Mesenchymal stem cell (in vitro differentiated cells and primary cell): ENCODE measurements around the gene SDC1.

Experiments
- DNase-seq: peaks from one replicate; pipeline ENCODE4 v3.0.0-alpha.2; 2013
- H2AFZ ChIP-seq: one replicate; pipeline ENCODE4 v1.6.1; 2013; ENCODE audit warnings: low read depth, mild to moderate bottlenecking, control low read depth, inconsistent platforms, low read length, moderate library complexity
- H2AK5ac ChIP-seq: 2 replicates; pipeline ENCODE4 v1.6.1; 2013; ENCODE audit warnings: low read length, moderate library complexity, mild to moderate bottlenecking, inconsistent platforms; ENCODE audit not compliant: severe bottlenecking
- H2BK120ac ChIP-seq: one replicate; pipeline ENCODE4 v1.6.1; 2013; ENCODE audit warnings: low read depth, mild to moderate bottlenecking, inconsistent platforms, low read length, moderate library complexity
- H2BK12ac ChIP-seq, 2 experiments: one replicate each; pipeline ENCODE4 v1.6.1; 2013; ENCODE audit warnings: inconsistent platforms in 2 of 2, low read length in 2 of 2, mild to moderate bottlenecking in 2 of 2, moderate library complexity in 2 of 2, control low read depth in 1 of 2
- H2BK15ac ChIP-seq: one replicate; pipeline ENCODE4 v1.6.1; 2013; ENCODE audit warnings: mild to moderate bottlenecking, low read depth, inconsistent platforms; ENCODE audit not compliant: poor library complexity, severe bottlenecking
- H2BK5ac ChIP-seq: 2 replicates; pipeline ENCODE4 v1.6.1; 2013; ENCODE audit warnings: low read depth, mild to moderate bottlenecking, low read length, control low read depth, inconsistent platforms; ENCODE audit not compliant: poor library complexity, severe bottlenecking
- H3K14ac ChIP-seq, 2 experiments: one replicate each; pipeline ENCODE4 v1.6.1; 2013; ENCODE audit warnings: inconsistent platforms in 2 of 2, low read length in 2 of 2, control low read depth in 1 of 2, mild to moderate bottlenecking in 1 of 2, moderate library complexity in 1 of 2
- H3K18ac ChIP-seq, 2 experiments: one replicate each; pipeline ENCODE4 v1.6.1; 2013; ENCODE audit warnings: inconsistent platforms in 2 of 2, low read length in 2 of 2, control low read depth in 1 of 2, low read depth in 1 of 2, mild to moderate bottlenecking in 1 of 2
- H3K23ac ChIP-seq, 2 experiments: one replicate each; pipeline ENCODE4 v1.6.1; 2013; ENCODE audit warnings: inconsistent platforms in 2 of 2, low read length in 2 of 2, mild to moderate bottlenecking in 2 of 2, moderate library complexity in 2 of 2, control low read depth in 1 of 2
- H3K27ac ChIP-seq: 2 replicates; pipeline ENCODE4 v1.5.1; 2013; ENCODE audit warnings: mild to moderate bottlenecking, moderate library complexity, low read length, control low read depth, inconsistent platforms; ENCODE audit not compliant: poor library complexity, severe bottlenecking
- H3K27me3 ChIP-seq, 2 experiments: 2 replicates each; pipeline versions ENCODE4 v1.6.1 to v1.7.0; 2013; ENCODE audit warnings: low read length in 2 of 2, mild to moderate bottlenecking in 2 of 2, moderate library complexity in 2 of 2, control low read depth in 1 of 2, inconsistent platforms in 1 of 2; ENCODE audit not compliant: control insufficient read depth in 1 of 2, insufficient read depth in 1 of 2
- H3K36me3 ChIP-seq, 2 experiments: 2 replicates each; pipeline versions ENCODE4 v1.6.1 to v1.7.0; 2013; ENCODE audit warnings: low read length in 2 of 2, control low read depth in 1 of 2, inconsistent platforms in 1 of 2, low read depth in 1 of 2, mild to moderate bottlenecking in 1 of 2; ENCODE audit not compliant: insufficient read depth in 2 of 2, control insufficient read depth in 1 of 2
- H3K4ac ChIP-seq, 2 experiments: one replicate each; pipeline ENCODE4 v1.6.1; 2013; ENCODE audit warnings: inconsistent platforms in 2 of 2, low read length in 2 of 2, mild to moderate bottlenecking in 2 of 2, moderate library complexity in 2 of 2, control low read depth in 1 of 2, low read depth in 1 of 2
- H3K4me1 ChIP-seq: 2 replicates; pipeline ENCODE4 v1.6.1; 2013; ENCODE audit warnings: low read depth, low read length, control low read depth; ENCODE audit not compliant: control insufficient read depth, insufficient read depth
- H3K4me2 ChIP-seq: 2 replicates; pipeline ENCODE4 v1.6.1; 2013; ENCODE audit warnings: low read length, mild to moderate bottlenecking, inconsistent platforms; ENCODE audit not compliant: poor library complexity, severe bottlenecking
- H3K4me3 ChIP-seq, 2 experiments: 2 replicates each; pipeline versions ENCODE4 v1.5.1 to v1.7.0; 2013; ENCODE audit warnings: low read length in 2 of 2, mild to moderate bottlenecking in 2 of 2, control low read depth in 1 of 2, low read depth in 1 of 2; ENCODE audit not compliant: insufficient read depth in 1 of 2
- H3K79me1 ChIP-seq: replicated peaks from 2 replicates; pipeline ENCODE4 v1.6.1; 2013; ENCODE audit warnings: mild to moderate bottlenecking, control low read depth, low read length, inconsistent platforms; ENCODE audit not compliant: poor library complexity, severe bottlenecking
- H3K9ac ChIP-seq: 2 replicates; pipeline ENCODE4 v1.7.0; 2013; ENCODE audit warnings: mild to moderate bottlenecking, low read length, moderate library complexity
- H3K9me3 ChIP-seq: 2 replicates; pipeline ENCODE4 v1.7.0; 2013; ENCODE audit warnings: mild to moderate bottlenecking, low read length; ENCODE audit not compliant: control insufficient read depth
- H4K8ac ChIP-seq: one replicate; pipeline ENCODE4 v1.6.1; 2013; ENCODE audit warnings: inconsistent platforms, mild to moderate bottlenecking, low read length, moderate library complexity
- H4K91ac ChIP-seq: one replicate; pipeline ENCODE4 v1.6.1; 2013; ENCODE audit warnings: mild to moderate bottlenecking, low read length, inconsistent platforms
- WGBS: methylation state at CpG from one replicate; pipeline ENCODE4 v1.1.7; 2013; ENCODE audit warnings: mixed read lengths; 5-methylcytosine and 5-hydroxymethylcytosine counted together

Gene SDC1

DNA sequence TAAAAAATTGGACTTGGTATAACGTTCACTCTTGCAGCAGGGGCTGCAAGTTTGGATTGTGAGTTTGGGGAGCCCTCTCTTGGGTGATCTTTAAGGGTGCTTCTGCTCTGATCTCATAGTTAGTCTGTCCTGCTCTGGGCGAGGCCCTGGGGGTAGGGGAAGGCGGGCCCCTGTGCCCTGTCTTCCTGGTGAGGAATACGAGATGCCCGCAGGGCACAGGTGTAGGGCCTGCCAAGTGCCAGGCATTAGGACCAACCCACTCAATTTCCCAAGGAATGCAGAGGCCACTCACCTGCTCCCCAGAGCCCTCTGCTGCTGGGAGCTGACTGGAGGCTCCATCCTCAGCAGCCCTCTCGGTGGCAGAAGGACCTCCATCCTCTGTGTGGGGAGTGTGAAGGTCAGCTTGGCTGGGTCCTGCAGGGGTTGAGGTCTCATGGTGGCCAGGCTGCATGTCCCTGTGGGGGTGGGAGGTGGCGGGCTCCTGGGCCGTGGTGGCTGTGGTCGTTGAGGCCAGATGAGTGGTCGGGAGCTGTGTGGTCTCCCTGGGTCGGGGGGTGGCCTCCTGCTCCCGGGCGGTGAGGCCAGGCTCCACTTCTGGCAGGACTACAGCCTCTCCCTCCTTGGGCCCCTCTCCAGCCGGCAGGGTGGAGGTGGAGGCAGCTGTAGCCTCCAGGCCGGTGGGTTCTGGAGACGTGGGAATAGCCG is 21.3 kb downstream of the SDC1 start:
- peaks cover 23% of the 10 kb centered on the region for H3K79me1 ChIP-seq
- no peak overlapping the region for H2BK5ac ChIP-seq
- H3K9ac ChIP-seq: no peak overlapping the region
- no peak overlapping the region for H3K4me3 ChIP-seq
- H3K18ac ChIP-seq: no peak overlapping the region
- 89% methylated on average over 16 of the region's 17 CpGs for WGBS
- H3K4me2 ChIP-seq: no peak overlapping the region
- no peak overlapping the region for H2AK5ac ChIP-seq
- no peaks in the 10 kb centered on the region for H3K9me3 ChIP-seq
- no peak overlapping the region for H3K14ac ChIP-seq
- no peak overlapping the region for H3K4ac ChIP-seq
- H4K91ac ChIP-seq: no peak overlapping the region
- H3K27ac ChIP-seq: no peak overlapping the region
- no peak overlapping the region for H3K23ac ChIP-seq
- no peak overlapping the region for H2BK120ac ChIP-seq
- peaks cover 20% of the 10 kb centered on the region for H3K4me1 ChIP-seq
- DNase-seq: no peak
- no peak overlapping the region for H2BK12ac ChIP-seq
- H3K36me3 ChIP-seq: peaks cover 50 to 62% of the 10 kb centered on the region in 2 experiments
- no peak overlapping the region for H2AFZ ChIP-seq
- H3K27me3 ChIP-seq: no peaks in the 10 kb centered on the region
- no peak overlapping the region for H2BK15ac ChIP-seq
- no peak overlapping the region for H4K8ac ChIP-seq

DNA sequence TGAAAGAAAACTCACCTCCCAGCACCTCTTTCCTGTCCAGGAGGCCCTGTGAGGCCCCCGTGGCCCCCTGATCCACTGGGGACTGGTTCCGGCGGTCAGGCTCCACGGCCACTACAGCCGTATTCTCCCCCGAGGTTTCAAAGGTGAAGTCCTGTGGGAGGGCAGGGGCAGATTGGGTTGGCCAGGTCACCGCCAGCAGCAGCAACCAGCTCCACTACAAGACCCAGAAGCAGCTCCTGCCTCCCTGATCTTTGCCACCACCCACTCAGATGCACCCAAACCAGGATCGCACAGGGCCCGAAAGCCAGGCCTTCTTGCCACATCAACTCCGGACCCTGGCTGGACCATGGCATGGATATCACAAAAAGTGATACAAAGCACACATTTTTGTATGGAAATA is 21.9 kb downstream of the SDC1 start:
- H3K4me2 ChIP-seq: no peak overlapping the region
- H2BK120ac ChIP-seq: no peak overlapping the region
- H3K27ac ChIP-seq: no peak overlapping the region
- no peak overlapping the region for H2AFZ ChIP-seq
- H3K23ac ChIP-seq: no peak overlapping the region
- H2BK12ac ChIP-seq: no peak overlapping the region
- no peak overlapping the region for H2AK5ac ChIP-seq
- H3K9ac ChIP-seq: no peak overlapping the region
- no peak overlapping the region for H4K8ac ChIP-seq
- H2BK15ac ChIP-seq: no peak overlapping the region
- H3K79me1 ChIP-seq: peaks cover 23% of the 10 kb centered on the region
- H3K4ac ChIP-seq: no peak overlapping the region
- peaks cover 50 to 62% of the 10 kb centered on the region in 2 experiments for H3K36me3 ChIP-seq
- peaks cover 17% of the 10 kb centered on the region for H3K4me1 ChIP-seq
- 97% methylated on average over 7 of the region's 10 CpGs for WGBS
- H3K18ac ChIP-seq: no peak overlapping the region
- H3K4me3 ChIP-seq: no peak overlapping the region
- DNase-seq: no peak
- no peaks in the 10 kb centered on the region for H3K9me3 ChIP-seq
- H3K14ac ChIP-seq: no peak overlapping the region
- H4K91ac ChIP-seq: no peak overlapping the region
- H2BK5ac ChIP-seq: no peak overlapping the region
- H3K27me3 ChIP-seq: no peaks in the 10 kb centered on the region

DNA sequence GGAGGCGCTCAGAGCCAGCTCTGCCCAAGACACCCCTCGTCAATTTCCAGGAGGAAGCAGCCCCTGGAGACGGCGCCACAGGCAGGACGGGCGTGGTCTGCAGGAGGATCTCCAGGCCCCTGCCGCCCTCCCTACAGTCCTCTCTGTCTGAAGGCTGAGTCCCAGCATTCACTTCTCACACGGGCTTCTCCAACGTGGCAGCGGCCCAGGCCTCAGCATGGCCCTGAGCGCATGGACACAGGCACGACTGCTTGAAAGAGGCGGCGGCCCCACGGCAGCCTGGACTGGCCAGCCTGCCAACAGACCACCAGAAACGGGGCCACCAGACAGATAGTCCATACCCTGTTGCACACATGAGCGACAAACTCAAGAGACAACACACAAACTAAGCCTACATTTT is 23.3 kb downstream of the SDC1 start:
- H3K18ac ChIP-seq: no peak overlapping the region
- no peak overlapping the region for H2BK5ac ChIP-seq
- peaks cover 47 to 66% of the 10 kb centered on the region in 2 experiments for H3K36me3 ChIP-seq
- no peak overlapping the region for H3K4me2 ChIP-seq
- H2BK15ac ChIP-seq: no peak overlapping the region
- H2AK5ac ChIP-seq: no peak overlapping the region
- H3K9me3 ChIP-seq: no peaks in the 10 kb centered on the region
- H2BK120ac ChIP-seq: no peak overlapping the region
- H3K23ac ChIP-seq: no peak overlapping the region
- H2BK12ac ChIP-seq: no peak overlapping the region
- no peaks in the 10 kb centered on the region for H3K27me3 ChIP-seq
- no peak overlapping the region for H3K4ac ChIP-seq
- H3K4me3 ChIP-seq: no peak overlapping the region
- H4K8ac ChIP-seq: no peak overlapping the region
- no peak for DNase-seq
- no peak overlapping the region for H3K14ac ChIP-seq
- H3K4me1 ChIP-seq: peaks cover 7% of the 10 kb centered on the region
- no peak overlapping the region for H3K9ac ChIP-seq
- H2AFZ ChIP-seq: no peak overlapping the region
- H4K91ac ChIP-seq: no peak overlapping the region
- WGBS: 94% methylated on average over 17 of the region's 17 CpGs
- H3K27ac ChIP-seq: no peak overlapping the region
- H3K79me1 ChIP-seq: peaks cover 21% of the 10 kb centered on the region

DNA sequence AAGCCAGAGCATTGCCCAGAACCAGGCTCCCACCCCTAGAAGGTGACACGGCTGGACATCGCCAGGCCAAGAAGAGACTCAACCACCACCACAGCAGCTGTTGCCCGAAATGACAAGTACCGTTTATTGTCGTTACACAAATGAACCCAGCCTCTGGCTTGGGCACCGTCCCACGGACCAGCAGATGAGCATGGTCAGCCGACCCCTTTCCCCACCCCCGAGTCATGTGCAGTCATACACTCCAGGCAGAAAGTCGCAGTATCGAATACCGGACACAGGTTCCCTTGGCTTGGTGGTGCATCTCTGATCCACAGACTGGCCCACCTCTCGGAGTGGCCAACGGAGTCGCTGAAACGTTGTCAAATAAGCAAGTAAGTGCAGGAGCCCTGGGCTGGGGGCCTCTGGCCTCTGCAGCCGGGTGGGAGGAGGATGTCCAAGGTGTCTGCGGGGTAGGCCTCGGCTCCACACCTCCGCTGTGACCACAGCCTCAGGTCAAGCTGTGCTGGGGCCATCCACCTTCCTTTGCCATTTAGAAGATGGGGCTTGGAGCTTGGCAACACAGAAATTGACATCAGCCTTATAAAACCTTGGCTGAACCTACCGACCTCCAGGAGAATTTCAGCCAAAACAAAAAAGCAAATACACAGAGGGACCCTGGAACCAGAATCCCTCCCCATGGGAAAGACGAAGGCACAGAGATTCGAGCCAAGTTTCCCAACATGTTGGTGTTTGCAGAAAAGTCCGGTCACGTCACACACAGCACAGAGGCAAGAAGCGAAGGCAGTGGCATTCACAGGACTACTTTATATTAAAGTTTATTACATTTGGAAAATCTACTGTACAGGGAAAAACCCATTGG is 24.0 kb downstream of the SDC1 start:
- Histone ChIP-seq H4K8ac (no peak overlapping the region), H4K91ac (no peak overlapping the region), H3K18ac (no peak overlapping the region), H2BK120ac (no peak overlapping the region), H2AFZ (no peak overlapping the region), H3K27ac (no peak overlapping the region), H2BK5ac (no peak overlapping the region), H3K14ac (no peak overlapping the region), H3K79me1 (peaks cover 16% of the 10 kb centered on the region), H3K4me2 (no peak overlapping the region), H3K27me3 (no peaks in the 10 kb centered on the region), H3K36me3 (peaks cover 47 to 61% of the 10 kb centered on the region in 2 experiments), H3K9me3 (no peaks in the 10 kb centered on the region), H3K23ac (no peak overlapping the region), H2AK5ac (no peak overlapping the region), H3K4me3 (no peak overlapping the region), H3K4ac (no peak overlapping the region), H3K4me1 (peaks cover 2% of the 10 kb centered on the region), H2BK15ac (no peak overlapping the region), H3K9ac (no peak overlapping the region), H2BK12ac (no peak overlapping the region)
- WGBS: 93% methylated on average over 24 of the region's 26 CpGs
- DNase-seq: no peak
